OCI-LY1 (cell line): ENCODE measurements around the gene ADAMTSL4.
"Not testable (repeated sequence)": the region's sequence is repeated elsewhere in the genome, so short reads cannot be mapped to it uniquely, and the experiment has no call there.

Experiments
- H2AFZ ChIP-seq: fragments of 200-600 bp; sonication (generic), shearing (Covaris generic); 2 replicates; pipeline ENCODE4 v1.6.0; 2014; ENCODE audit warnings: antibody characterized with exemption, mild to moderate bottlenecking, low read length
- H3F3A ChIP-seq: fragments of 200-600 bp; sonication (generic), shearing (Covaris generic); 2 replicates; pipeline ENCODE4 v1.6.0; 2014; ENCODE audit warnings: mild to moderate bottlenecking, antibody characterized with exemption, low read length, moderate library complexity; ENCODE audit not compliant: insufficient read depth
- H3K27ac ChIP-seq: fragments of 200-600 bp; sonication (generic); 2 replicates; pipeline ENCODE4 v1.5.1; 2014; ENCODE audit warnings: low read length, mixed run types, mild to moderate bottlenecking, low read depth; ENCODE audit not compliant: poor library complexity, severe bottlenecking
- H3K27me3 ChIP-seq: fragments of 200-600 bp; sonication (generic); 2 replicates; pipeline ENCODE4 v1.6.0; 2014; ENCODE audit warnings: antibody characterized with exemption, mild to moderate bottlenecking, low read length, moderate library complexity; ENCODE audit not compliant: insufficient read depth
- H3K36me3 ChIP-seq: fragments of 200-600 bp; sonication (generic); 2 replicates; pipeline ENCODE4 v1.6.1; 2014; ENCODE audit warnings: mild to moderate bottlenecking, antibody characterized with exemption, low read length, moderate library complexity, mixed read lengths; ENCODE audit not compliant: insufficient read depth
- H3K4me1 ChIP-seq: fragments of 200-600 bp; sonication (generic); 2 replicates; pipeline ENCODE4 v1.5.1; 2014; ENCODE audit warnings: mild to moderate bottlenecking, low read length, moderate library complexity; ENCODE audit not compliant: insufficient read depth, severe bottlenecking
- H3K4me2 ChIP-seq: fragments of 200-600 bp; sonication (generic), shearing (Covaris generic); 2 replicates; pipeline ENCODE4 v1.6.1; 2014; ENCODE audit warnings: low read length
- H3K4me3 ChIP-seq: fragments of 200-600 bp; sonication (generic); 2 replicates; pipeline ENCODE4 v1.5.1; 2014; ENCODE audit warnings: low read length, low read depth, mild to moderate bottlenecking, mixed read lengths; ENCODE audit not compliant: poor library complexity, severe bottlenecking
- H3K79me2 ChIP-seq: fragments of 200-600 bp; shearing (Covaris generic); 2 replicates; pipeline ENCODE4 v1.6.1; 2016; ENCODE audit warnings: mixed run types, low read length, mixed read lengths; ENCODE audit not compliant: insufficient read depth
- H3K9ac ChIP-seq: fragments of 200-600 bp; sonication (generic), shearing (Covaris generic); 2 replicates; pipeline ENCODE4 v1.6.1; 2014; ENCODE audit warnings: mild to moderate bottlenecking, low read length, mixed read lengths
- H3K9me2 ChIP-seq: fragments of 200-600 bp; sonication (generic), shearing (Covaris generic); 2 replicates; pipeline ENCODE4 v1.6.1; 2014; ENCODE audit warnings: low read depth, mild to moderate bottlenecking, low read length, mixed read lengths
- H3K9me3 ChIP-seq: fragments of 200-600 bp; shearing (Covaris generic); 2 replicates; pipeline ENCODE4 v1.6.1; 2014; ENCODE audit warnings: low read length, mixed read lengths
- H4K20me1 ChIP-seq: fragments of 200-600 bp; sonication (generic), shearing (Covaris generic); 2 replicates; pipeline ENCODE4 v1.6.0; 2016; ENCODE audit warnings: mild to moderate bottlenecking, low read length; ENCODE audit not compliant: insufficient read depth
- CTCF ChIP-seq: fragments of 200-600 bp; sonication (generic), shearing (Covaris generic); IDR thresholded peaks from 2 replicates; pipeline ENCODE4 v1.5.1; 2017; ENCODE audit warnings: mild to moderate bottlenecking, antibody characterized with exemption, low read length, moderate library complexity, mixed read lengths
- EZH2 ChIP-seq: fragments of 200-600 bp; sonication (generic), shearing (Covaris generic); IDR thresholded peaks from 2 replicates; pipeline ENCODE4 v1.8.0; 2017; ENCODE audit warnings: borderline replicate concordance, mixed run types, mild to moderate bottlenecking, antibody characterized with exemption, low read length, moderate library complexity, mixed read lengths

ADAMTSL4 gene

GRCh38 chr1:150603711-150604110, 54.5 kb downstream of the ADAMTSL4 start:
- Histone ChIP-seq H3K27me3 (no peaks in the 10 kb centered on the region), H3K4me2 (no peak overlapping the region), H4K20me1 (no peaks in the 10 kb centered on the region), H3K36me3 (no peaks in the 10 kb centered on the region), H3K4me3 (no peak overlapping the region), H2AFZ (no peak overlapping the region), H3K4me1 (no peaks in the 10 kb centered on the region), H3K79me2 (no peaks in the 10 kb centered on the region), H3K9ac (no peak overlapping the region), H3K9me3 (no peaks in the 10 kb centered on the region), H3F3A (0 out of 2 replicates have a peak, but pooled peaks cover 4% of the 10 kb centered on the region), H3K9me2 (no peaks in the 10 kb centered on the region), H3K27ac (no peak overlapping the region)
- no peak for TF ChIP-seq CTCF
- TF ChIP-seq EZH2 = no peak

DNA sequence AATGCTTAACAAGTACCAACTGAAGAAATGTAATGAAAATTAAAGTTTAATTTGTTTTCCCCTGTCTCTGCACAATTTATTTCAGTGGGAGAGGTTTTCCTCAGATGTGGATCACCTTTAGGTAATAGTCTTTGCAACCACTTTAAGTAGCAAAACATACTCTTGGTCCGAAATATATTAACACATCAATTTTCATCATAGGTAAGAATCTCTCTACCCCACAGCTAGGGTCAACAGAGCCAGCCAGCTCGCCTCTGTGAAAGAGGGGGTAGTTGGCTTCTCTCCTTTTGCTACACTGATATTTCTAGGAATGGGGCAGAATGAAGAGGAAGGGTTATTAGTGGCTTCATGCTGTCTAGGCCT, 55.0 kb downstream of the ADAMTSL4 start:
- no peak overlapping the region for H3K9ac ChIP-seq
- no peak overlapping the region for H3K4me2 ChIP-seq
- 0 out of 2 replicates have a peak, but pooled peaks cover 4% of the 10 kb centered on the region for H3F3A ChIP-seq
- no peaks in the 10 kb centered on the region for H4K20me1 ChIP-seq
- H3K36me3 ChIP-seq = no peaks in the 10 kb centered on the region
- no peaks in the 10 kb centered on the region for H3K9me2 ChIP-seq
- H3K4me3 ChIP-seq = no peak overlapping the region
- H3K27me3 ChIP-seq = no peaks in the 10 kb centered on the region
- TF ChIP-seq EZH2 (no peak), CTCF (no peak)
- no peaks in the 10 kb centered on the region for H3K4me1 ChIP-seq
- no peaks in the 10 kb centered on the region for H3K79me2 ChIP-seq
- H2AFZ ChIP-seq = no peak overlapping the region
- H3K27ac ChIP-seq = no peak overlapping the region
- no peaks in the 10 kb centered on the region for H3K9me3 ChIP-seq

GRCh38 chr1:150605451-150605731, 56.2 kb downstream of the ADAMTSL4 start:
- not testable (repeated sequence) for H2AFZ ChIP-seq, H3K36me3 ChIP-seq, H3K4me1 ChIP-seq, H3K27ac ChIP-seq, H3K9ac ChIP-seq, H3K79me2 ChIP-seq, H4K20me1 ChIP-seq, H3K4me3 ChIP-seq, H3K9me3 ChIP-seq, H3K27me3 ChIP-seq, H3F3A ChIP-seq, H3K4me2 ChIP-seq, H3K9me2 ChIP-seq

- Histone ChIP-seq H3K27me3 (no peaks in the 10 kb centered on the region), H3K4me1 (peaks cover 12% of the 10 kb centered on the region), H3K79me2 (no peaks in the 10 kb centered on the region), H2AFZ (no peak overlapping the region), H4K20me1 (no peaks in the 10 kb centered on the region), H3K27ac (no peak overlapping the region), H3K4me2 (no peak overlapping the region), H3K9ac (no peak overlapping the region), H3K36me3 (no peaks in the 10 kb centered on the region; the same call in none of the 2 replicates), H3K9me2 (no peaks in the 10 kb centered on the region), H3F3A (0 out of 2 replicates have a peak, but pooled peaks cover 4% of the 10 kb centered on the region), H3K4me3 (no peak overlapping the region), H3K9me3 (no peaks in the 10 kb centered on the region)
- TF ChIP-seq CTCF (no peak), EZH2 (no peak)
Measured at GRCh38 chr1:150606463-150607142, 57.4 kb downstream of the ADAMTSL4 start.
